Gastrocnemius medialis (tissue), 4 donors: ENCODE measurements around the gene TTC28. TPM values are rescaled to one million over a fixed set of nuclear protein-coding genes. Genes with fewer than 3 reads are reported as not detected.

ENCODE experiments used
- ATAC-seq, 2 donors: fragments of 150-250 bp; one replicate each; pipeline ENCODE4 v1.9.1; 2016
- DNase-seq, 2 donors: peaks; one replicate each; pipeline ENCODE4 v3.0.0-alpha.2; 2019
- H3K27ac ChIP-seq, 4 donors: fragments of 200-600 bp; sonication (generic); 1 replicate in 1 of 4; 2 replicates in 3 of 4; pipeline ENCODE4 v1.5.1; 2016 to 2018; ENCODE audit warnings: mild to moderate bottlenecking in 2 of 4, moderate library complexity in 1 of 4
- H3K27me3 ChIP-seq, 3 donors: fragments of 200-600 bp; sonication (generic) in 2 of 3; 1 replicate in 1 of 3; 2 replicates in 2 of 3; pipeline versions ENCODE4 v1.5.1 to v1.6.0; 2016 to 2019; ENCODE audit warnings: mild to moderate bottlenecking in 1 of 3, moderate library complexity in 1 of 3
- H3K36me3 ChIP-seq, 2 donors: fragments of 200-600 bp; sonication (generic) in 1 of 2; one replicate each; pipeline ENCODE4 v1.5.1; 2017 to 2018
- H3K4me1 ChIP-seq, 2 donors: fragments of 200-600 bp; sonication (generic) in 1 of 2; one replicate each; pipeline ENCODE4 v1.5.1; 2016 to 2017; ENCODE audit warnings: mild to moderate bottlenecking in 2 of 2
- H3K4me3 ChIP-seq, 4 donors: fragments of 200-600 bp; sonication (generic) in 3 of 4; 1 replicate in 1 of 4; 2 replicates in 3 of 4; pipeline ENCODE4 v1.5.1; 2016 to 2019; ENCODE audit warnings: mild to moderate bottlenecking in 2 of 4
- H3K9me3 ChIP-seq, 3 donors: fragments of 200-600 bp; sonication (generic) in 2 of 3; 1 replicate in 1 of 3; 2 replicates in 2 of 3; pipeline ENCODE4 v1.5.1; 2016 to 2019
- POLR2A ChIP-seq, 2 donors: fragments of 450-650 bp; IDR thresholded peaks; one replicate each; pipeline ENCODE4 v1.6.1; 2017; ENCODE audit warnings: antibody characterized with exemption in 2 of 2, mild to moderate bottlenecking in 2 of 2, moderate library complexity in 2 of 2
- in situ Hi-C, 4 donors: fragments of 200-750 bp; cut with MboI; loops; one replicate each; pipeline versions ENCODE4 v1.15.0 to v1.8.0; 2017; ENCODE audit warnings: low sequenced_read_pairs in 4 of 4
- intact Hi-C: fragments of 100-400 bp; cut with DNase I; formaldehyde crosslinking; loops from one replicate; pipeline ENCODE4 v1.15.1; 2023; ENCODE audit warnings: low total_unique reads
- total RNA-seq, 4 donors: library from RNA; depleted of rRNA; stranded (reverse); fragments of >200 nt; gene quantifications; one replicate each; pipeline versions ENCODE4 v1.1.0 to v1.2.3, GENCODE V29; 2016
- TF ChIP-seq, protein P1 (sequence below), 5 experiments: fragments of 450-650 bp in 3 of 5; fragments of 200-600 bp in 2 of 5; sonication (generic) in 2 of 5; IDR thresholded peaks in 4 of 5; conservative IDR thresholded peaks in 1 of 5; 1 replicate in 4 of 5; 2 replicates in 1 of 5; pipeline ENCODE4 v1.5.1; 2016 to 2019; ENCODE audit warnings: antibody characterized with exemption in 5 of 5, mild to moderate bottlenecking in 3 of 5, moderate library complexity in 3 of 5

TTC28 gene
- total RNA-seq, 4 donors from 2014 or later = 6.3 to 18.1 (median 8.4) TPM

DNA sequence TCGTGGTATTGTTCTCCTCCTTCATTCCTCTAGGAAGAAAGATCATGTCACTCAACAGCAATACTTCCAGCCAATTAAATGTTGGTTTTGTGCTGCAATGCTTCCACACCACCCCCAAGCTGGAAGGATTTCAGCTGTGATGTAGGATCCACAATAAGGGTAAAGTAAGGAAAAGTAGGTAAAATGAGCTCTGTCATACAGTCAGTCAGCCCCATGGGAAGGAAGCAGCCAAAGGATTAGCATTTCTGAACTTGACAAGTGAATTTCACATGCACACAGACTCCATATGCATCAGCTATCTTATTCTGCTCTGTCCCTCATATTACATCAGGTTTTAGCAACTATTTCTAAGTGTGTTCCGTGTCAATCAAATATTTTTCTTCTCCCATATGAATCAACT is 197.9 kb downstream of the TTC28 start:
- in situ Hi-C loops (loop anchor here in 1 of 4 donors (25.0 kb wide), 1 partner anchor 94 kb away; no protein-coding TSS in a partner anchor), intact Hi-C loops (no loop called here)
- no peak for ATAC-seq
- H3K27ac ChIP-seq = no peak overlapping the region
- H3K9me3 ChIP-seq = no peaks in the 10 kb centered on the region
- no peaks in the 10 kb centered on the region for H3K4me1 ChIP-seq
- no peak overlapping the region for H3K4me3 ChIP-seq
- DNase-seq = no peak
- H3K36me3 ChIP-seq = no peaks in the 10 kb centered on the region
- no peaks in the 10 kb centered on the region for H3K27me3 ChIP-seq
- TF ChIP-seq POLR2A (IDR thresholded peaks at IDR 0.05) = no peak
- TF ChIP-seq, protein P1, sequence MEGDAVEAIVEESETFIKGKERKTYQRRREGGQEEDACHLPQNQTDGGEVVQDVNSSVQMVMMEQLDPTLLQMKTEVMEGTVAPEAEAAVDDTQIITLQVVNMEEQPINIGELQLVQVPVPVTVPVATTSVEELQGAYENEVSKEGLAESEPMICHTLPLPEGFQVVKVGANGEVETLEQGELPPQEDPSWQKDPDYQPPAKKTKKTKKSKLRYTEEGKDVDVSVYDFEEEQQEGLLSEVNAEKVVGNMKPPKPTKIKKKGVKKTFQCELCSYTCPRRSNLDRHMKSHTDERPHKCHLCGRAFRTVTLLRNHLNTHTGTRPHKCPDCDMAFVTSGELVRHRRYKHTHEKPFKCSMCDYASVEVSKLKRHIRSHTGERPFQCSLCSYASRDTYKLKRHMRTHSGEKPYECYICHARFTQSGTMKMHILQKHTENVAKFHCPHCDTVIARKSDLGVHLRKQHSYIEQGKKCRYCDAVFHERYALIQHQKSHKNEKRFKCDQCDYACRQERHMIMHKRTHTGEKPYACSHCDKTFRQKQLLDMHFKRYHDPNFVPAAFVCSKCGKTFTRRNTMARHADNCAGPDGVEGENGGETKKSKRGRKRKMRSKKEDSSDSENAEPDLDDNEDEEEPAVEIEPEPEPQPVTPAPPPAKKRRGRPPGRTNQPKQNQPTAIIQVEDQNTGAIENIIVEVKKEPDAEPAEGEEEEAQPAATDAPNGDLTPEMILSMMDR (IDR thresholded peaks at IDR 0.05 in 4 of 5, conservative IDR thresholded peaks at IDR 0.05 in 1 of 5) = no peak

DNA sequence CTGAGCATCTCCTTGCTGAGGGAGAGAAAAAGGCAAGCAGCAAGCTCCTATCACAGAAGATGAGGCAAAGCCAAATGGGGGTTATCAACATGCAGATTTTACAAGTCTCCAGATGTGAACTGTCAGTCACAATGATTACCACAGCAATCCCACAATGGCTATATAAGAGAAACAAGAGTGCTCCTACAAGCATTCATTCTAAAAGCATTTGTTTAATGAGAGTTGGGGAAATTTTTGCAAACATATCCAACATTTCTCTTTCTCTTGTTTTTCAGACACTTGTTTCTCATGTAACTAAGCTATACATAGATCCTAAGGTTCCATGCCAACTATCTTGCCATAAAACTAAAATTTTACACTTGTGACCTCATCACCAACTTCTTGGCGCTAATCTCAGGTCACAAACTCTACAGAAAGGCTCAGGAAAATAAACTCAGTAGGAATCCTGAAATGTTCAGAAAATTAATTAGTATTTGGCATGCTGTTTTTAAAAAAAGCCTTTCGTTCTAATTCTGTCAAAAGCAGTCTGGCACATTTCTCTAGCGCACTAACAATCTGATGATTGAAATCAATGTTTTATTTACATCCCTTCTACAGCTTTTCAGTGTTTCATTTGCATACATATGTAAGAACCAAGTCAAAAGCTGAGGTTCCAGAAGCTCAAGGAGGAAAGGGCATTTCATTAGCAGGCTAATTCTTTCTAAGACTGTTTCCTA is 199.5 kb downstream of the TTC28 start:
- no peak overlapping the region for H3K4me3 ChIP-seq
- intact Hi-C loops = no loop called here
- TF ChIP-seq, protein P1 (IDR thresholded peaks at IDR 0.05 in 4 of 5, conservative IDR thresholded peaks at IDR 0.05 in 1 of 5) = no peak
- no peak for TF ChIP-seq POLR2A (IDR thresholded peaks at IDR 0.05)
- no peaks in the 10 kb centered on the region for H3K27me3 ChIP-seq
- H3K36me3 ChIP-seq = no peaks in the 10 kb centered on the region
- DNase-seq (no peak), ATAC-seq (no peak)
- no peaks in the 10 kb centered on the region for H3K9me3 ChIP-seq
- H3K27ac ChIP-seq = no peak overlapping the region
- in situ Hi-C loops = loop anchor here in 1 of 4 donors (25.0 kb wide), 1 partner anchor 93 kb away; no protein-coding TSS in a partner anchor
- H3K4me1 ChIP-seq = no peaks in the 10 kb centered on the region

DNA sequence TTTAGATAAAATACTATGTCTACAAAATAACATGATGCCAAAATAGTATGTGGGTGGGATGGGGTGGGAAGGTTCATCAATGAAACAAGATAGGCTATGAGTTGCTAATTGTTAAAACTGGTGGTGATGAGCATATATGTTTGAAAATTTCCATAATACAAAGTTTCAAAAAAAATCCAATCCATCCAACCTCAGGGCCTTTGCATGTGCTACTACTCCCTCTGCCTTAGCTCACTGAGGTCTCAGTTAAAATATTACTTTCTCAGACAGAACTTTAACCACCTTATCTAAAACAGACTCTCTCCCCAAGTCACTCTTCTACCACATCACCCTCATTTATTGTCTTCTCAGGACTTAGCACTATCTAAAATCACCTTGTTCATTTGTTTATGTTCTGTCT is 201.1 kb downstream of the TTC28 start:
- no peaks in the 10 kb centered on the region for H3K27me3 ChIP-seq
- no peak overlapping the region for H3K4me3 ChIP-seq
- ATAC-seq (no peak), DNase-seq (no peak)
- H3K27ac ChIP-seq = no peak overlapping the region
- in situ Hi-C loops = loop anchor here in 1 of 4 donors (25.0 kb wide), 1 partner anchor 91 kb away; no protein-coding TSS in a partner anchor
- TF ChIP-seq, protein P1 (IDR thresholded peaks at IDR 0.05 in 4 of 5, conservative IDR thresholded peaks at IDR 0.05 in 1 of 5) = no peak
- TF ChIP-seq POLR2A (IDR thresholded peaks at IDR 0.05) = no peak
- no peaks in the 10 kb centered on the region for H3K9me3 ChIP-seq
- H3K36me3 ChIP-seq = no peaks in the 10 kb centered on the region
- intact Hi-C loops = no loop called here
- no peaks in the 10 kb centered on the region for H3K4me1 ChIP-seq

DNA sequence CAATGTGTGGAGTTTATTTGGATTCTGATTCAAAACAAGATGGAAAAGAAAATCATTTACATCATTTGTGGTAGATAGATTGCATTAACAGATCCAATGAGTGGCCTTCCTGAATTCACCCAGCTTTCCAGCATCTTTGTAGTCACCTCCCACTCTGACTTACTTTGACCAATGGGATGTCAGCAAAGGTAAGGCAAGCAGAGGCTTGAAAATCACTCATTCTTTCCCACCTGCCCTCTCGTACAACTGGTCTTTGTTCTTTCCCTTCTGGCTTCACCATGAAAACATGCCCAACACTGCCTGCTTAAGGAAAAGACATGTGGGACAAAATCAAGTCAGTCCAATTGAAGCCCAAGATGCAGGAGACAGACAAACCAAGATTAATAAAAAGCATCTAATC is 202.1 kb downstream of the TTC28 start:
- Histone ChIP-seq H3K27me3 (no peaks in the 10 kb centered on the region), H3K4me3 (no peak overlapping the region), H3K27ac (no peak overlapping the region), H3K9me3 (no peaks in the 10 kb centered on the region), H3K4me1 (no peaks in the 10 kb centered on the region), H3K36me3 (no peaks in the 10 kb centered on the region)
- intact Hi-C loops = no loop called here
- ATAC-seq (no peak), DNase-seq (no peak)
- no peak for TF ChIP-seq POLR2A (IDR thresholded peaks at IDR 0.05)
- TF ChIP-seq, protein P1 (IDR thresholded peaks at IDR 0.05 in 4 of 5, conservative IDR thresholded peaks at IDR 0.05 in 1 of 5) = no peak
- in situ Hi-C loops = loop anchor here in 1 of 4 donors (25.0 kb wide), 1 partner anchor 90 kb away; no protein-coding TSS in a partner anchor
